ENCODE measurements around the gene DUSP7.

The DUSP7 gene

GRCh38 chr3:52056968-52057811, 819 bp upstream of the DUSP7 start:
- no peaks in the 10 kb centered on the region for H3K27me3 ChIP-seq (ENCODE audit: control insufficient read depth in 1 of 2, insufficient read depth in 2 of 2, low read length in 2 of 2)
- peak overlapping the region; percentile 74 to 84 for H3K4me3 ChIP-seq (ENCODE audit: low read depth in 1 of 2, low read length in 2 of 2)
- peaks cover 39 to 40% of the 10 kb centered on the region in 2 donors for H3K4me1 ChIP-seq (ENCODE audit: control insufficient read depth in 1 of 2, insufficient read depth in 2 of 2, low read length in 2 of 2)
- H3K27ac ChIP-seq (ENCODE audit: low read depth, low read length): peak overlapping the region; percentile 80
- peaks cover 3 to 15% of the 10 kb centered on the region in 2 donors for H3K36me3 ChIP-seq (ENCODE audit: control insufficient read depth in 1 of 2, insufficient read depth in 2 of 2, low read length in 2 of 2)
- peak overlapping the region; percentile 73 to 83 for H3K9ac ChIP-seq (ENCODE audit: low read depth in 1 of 2, low read length in 2 of 2)
- no peaks in the 10 kb centered on the region for H3K9me3 ChIP-seq (ENCODE audit: control insufficient read depth in 1 of 2, low read length in 2 of 2)

GRCh38 chr3:52055537-52056351, 627 bp downstream of the DUSP7 start:
- peak overlapping the region; percentile 69 to 83 for H3K4me3 ChIP-seq (ENCODE audit: low read depth in 1 of 2, low read length in 2 of 2)
- H3K4me1 ChIP-seq (ENCODE audit: control insufficient read depth in 1 of 2, insufficient read depth in 2 of 2, low read length in 2 of 2): peaks cover 44 to 49% of the 10 kb centered on the region in 2 donors
- no peaks in the 10 kb centered on the region for H3K9me3 ChIP-seq (ENCODE audit: control insufficient read depth in 1 of 2, low read length in 2 of 2)
- H3K9ac ChIP-seq (ENCODE audit: low read depth in 1 of 2, low read length in 2 of 2): peak overlapping the region; percentile 57 to 80
- H3K27me3 ChIP-seq (ENCODE audit: control insufficient read depth in 1 of 2, insufficient read depth in 2 of 2, low read length in 2 of 2): no peaks in the 10 kb centered on the region
- H3K36me3 ChIP-seq (ENCODE audit: control insufficient read depth in 1 of 2, insufficient read depth in 2 of 2, low read length in 2 of 2): peaks cover 13 to 29% of the 10 kb centered on the region in 2 donors
- H3K27ac ChIP-seq (ENCODE audit: low read depth, low read length): no peak overlapping the region

- peak overlapping the region; percentile 69 to 83 for H3K4me3 ChIP-seq (ENCODE audit: low read depth in 1 of 2, low read length in 2 of 2)
- H3K36me3 ChIP-seq (ENCODE audit: control insufficient read depth in 1 of 2, insufficient read depth in 2 of 2, low read length in 2 of 2): peaks cover 20 to 36% of the 10 kb centered on the region in 2 donors
- peak overlapping the region; percentile 57 to 80 for H3K9ac ChIP-seq (ENCODE audit: low read depth in 1 of 2, low read length in 2 of 2)
- H3K9me3 ChIP-seq (ENCODE audit: control insufficient read depth in 1 of 2, low read length in 2 of 2): no peaks in the 10 kb centered on the region
- H3K27ac ChIP-seq (ENCODE audit: low read depth, low read length): no peak overlapping the region
- no peaks in the 10 kb centered on the region for H3K27me3 ChIP-seq (ENCODE audit: control insufficient read depth in 1 of 2, insufficient read depth in 2 of 2, low read length in 2 of 2)
- peaks cover 44 to 50% of the 10 kb centered on the region in 2 donors for H3K4me1 ChIP-seq (ENCODE audit: control insufficient read depth in 1 of 2, insufficient read depth in 2 of 2, low read length in 2 of 2)
Measured at GRCh38 chr3:52054661-52055511, 1.5 kb downstream of the DUSP7 start.

- Histone ChIP-seq H3K36me3 (ENCODE audit: control insufficient read depth in 1 of 2, insufficient read depth in 2 of 2, low read length in 2 of 2) (peaks cover 31 to 47% of the 10 kb centered on the region in 2 donors), H3K4me1 (ENCODE audit: control insufficient read depth in 1 of 2, insufficient read depth in 2 of 2, low read length in 2 of 2) (peaks cover 44 to 50% of the 10 kb centered on the region in 2 donors), H3K27me3 (ENCODE audit: control insufficient read depth in 1 of 2, insufficient read depth in 2 of 2, low read length in 2 of 2) (no peaks in the 10 kb centered on the region)
Measured at GRCh38 chr3:52053307-52054304, 2.8 kb downstream of the DUSP7 start.

GRCh38 chr3:52052831-52053306, 3.5 kb downstream of the DUSP7 start:
- H3K4me1 ChIP-seq (ENCODE audit: control insufficient read depth in 1 of 2, insufficient read depth in 2 of 2, low read length in 2 of 2): peaks cover 42 to 48% of the 10 kb centered on the region in 2 donors
- peaks cover 31 to 47% of the 10 kb centered on the region in 2 donors for H3K36me3 ChIP-seq (ENCODE audit: control insufficient read depth in 1 of 2, insufficient read depth in 2 of 2, low read length in 2 of 2)

More at GRCh38 chr3:52053307-52054304, 2.8 kb downstream of the DUSP7 start:
- Histone ChIP-seq H3K27ac (ENCODE audit: low read depth, low read length) (peak overlapping the region; percentile 79), H3K4me3 (ENCODE audit: low read depth in 1 of 2, low read length in 2 of 2) (peak overlapping the region; percentile 69 to 83), H3K9me3 (ENCODE audit: control insufficient read depth in 1 of 2, low read length in 2 of 2) (no peaks in the 10 kb centered on the region), H3K9ac (ENCODE audit: low read depth in 1 of 2, low read length in 2 of 2) (peak overlapping the region; percentile 42 to 57)

GRCh38 chr3:52051444-52051843, 4.9 kb downstream of the DUSP7 start:
- H3K9me3 ChIP-seq (ENCODE audit: control insufficient read depth in 1 of 2, low read length in 2 of 2): no peaks in the 10 kb centered on the region
- no peak overlapping the region for H3K9ac ChIP-seq (ENCODE audit: low read depth in 1 of 2, low read length in 2 of 2)
- H3K27ac ChIP-seq (ENCODE audit: low read depth, low read length): no peak overlapping the region
- peaks cover 33 to 39% of the 10 kb centered on the region in 2 donors for H3K4me1 ChIP-seq (ENCODE audit: control insufficient read depth in 1 of 2, insufficient read depth in 2 of 2, low read length in 2 of 2)
- no peaks in the 10 kb centered on the region for H3K27me3 ChIP-seq (ENCODE audit: control insufficient read depth in 1 of 2, insufficient read depth in 2 of 2, low read length in 2 of 2)
- H3K4me3 ChIP-seq (ENCODE audit: low read depth in 1 of 2, low read length in 2 of 2): no peak overlapping the region
- peaks cover 31 to 47% of the 10 kb centered on the region in 2 donors for H3K36me3 ChIP-seq (ENCODE audit: control insufficient read depth in 1 of 2, insufficient read depth in 2 of 2, low read length in 2 of 2)

More at GRCh38 chr3:52052831-52053306, 3.5 kb downstream of the DUSP7 start:
- Histone ChIP-seq H3K4me3 (ENCODE audit: low read depth in 1 of 2, low read length in 2 of 2) (peak overlapping the region; percentile 41 to 53), H3K9ac (ENCODE audit: low read depth in 1 of 2, low read length in 2 of 2) (peak overlapping the region; percentile 42 to 57), H3K9me3 (ENCODE audit: control insufficient read depth in 1 of 2, low read length in 2 of 2) (no peaks in the 10 kb centered on the region), H3K27ac (ENCODE audit: low read depth, low read length) (peak overlapping the region; percentile 79), H3K27me3 (ENCODE audit: control insufficient read depth in 1 of 2, insufficient read depth in 2 of 2, low read length in 2 of 2) (no peaks in the 10 kb centered on the region)

GRCh38 chr3:52050571-52050970, 5.8 kb downstream of the DUSP7 start:
- H3K4me3 ChIP-seq (ENCODE audit: low read depth in 1 of 2, low read length in 2 of 2): no peak overlapping the region
- no peak overlapping the region for H3K27ac ChIP-seq (ENCODE audit: low read depth, low read length)
- peaks cover 33 to 39% of the 10 kb centered on the region in 2 donors for H3K4me1 ChIP-seq (ENCODE audit: control insufficient read depth in 1 of 2, insufficient read depth in 2 of 2, low read length in 2 of 2)
- no peak overlapping the region for H3K9ac ChIP-seq (ENCODE audit: low read depth in 1 of 2, low read length in 2 of 2)
- no peaks in the 10 kb centered on the region for H3K9me3 ChIP-seq (ENCODE audit: control insufficient read depth in 1 of 2, low read length in 2 of 2)
- H3K27me3 ChIP-seq (ENCODE audit: control insufficient read depth in 1 of 2, insufficient read depth in 2 of 2, low read length in 2 of 2): no peaks in the 10 kb centered on the region
- peaks cover 31 to 47% of the 10 kb centered on the region in 2 donors for H3K36me3 ChIP-seq (ENCODE audit: control insufficient read depth in 1 of 2, insufficient read depth in 2 of 2, low read length in 2 of 2)

- H3K36me3 ChIP-seq (ENCODE audit: control insufficient read depth in 1 of 2, insufficient read depth in 2 of 2, low read length in 2 of 2): peaks cover 31 to 47% of the 10 kb centered on the region in 2 donors
- peaks cover 33 to 35% of the 10 kb centered on the region in 2 donors for H3K4me1 ChIP-seq (ENCODE audit: control insufficient read depth in 1 of 2, insufficient read depth in 2 of 2, low read length in 2 of 2)
- no peak overlapping the region for H3K27ac ChIP-seq (ENCODE audit: low read depth, low read length)
Measured at GRCh38 chr3:52049503-52049902, 6.9 kb downstream of the DUSP7 start.

More at GRCh38 chr3:52049503-52049902, 6.9 kb downstream of the DUSP7 start:
- Histone ChIP-seq H3K4me3 (ENCODE audit: low read depth in 1 of 2, low read length in 2 of 2) (no peak overlapping the region), H3K9me3 (ENCODE audit: control insufficient read depth in 1 of 2, low read length in 2 of 2) (no peaks in the 10 kb centered on the region), H3K9ac (ENCODE audit: low read depth in 1 of 2, low read length in 2 of 2) (no peak overlapping the region), H3K27me3 (ENCODE audit: control insufficient read depth in 1 of 2, insufficient read depth in 2 of 2, low read length in 2 of 2) (no peaks in the 10 kb centered on the region)

All from duodenal mucosa (tissue), 2 donors.